AG20443 (cell line): ENCODE results near the gene NCOA7.
"Not testable (repeated sequence)": the region's sequence is repeated elsewhere in the genome, so short reads cannot be mapped to it uniquely, and the experiment has no call there.

ENCODE experiments used
- DNase-seq: peaks from one replicate; pipeline ENCODE4 v3.0.0; 2012; ENCODE audit warnings: low spot score, mixed read lengths

Gene NCOA7

DNA sequence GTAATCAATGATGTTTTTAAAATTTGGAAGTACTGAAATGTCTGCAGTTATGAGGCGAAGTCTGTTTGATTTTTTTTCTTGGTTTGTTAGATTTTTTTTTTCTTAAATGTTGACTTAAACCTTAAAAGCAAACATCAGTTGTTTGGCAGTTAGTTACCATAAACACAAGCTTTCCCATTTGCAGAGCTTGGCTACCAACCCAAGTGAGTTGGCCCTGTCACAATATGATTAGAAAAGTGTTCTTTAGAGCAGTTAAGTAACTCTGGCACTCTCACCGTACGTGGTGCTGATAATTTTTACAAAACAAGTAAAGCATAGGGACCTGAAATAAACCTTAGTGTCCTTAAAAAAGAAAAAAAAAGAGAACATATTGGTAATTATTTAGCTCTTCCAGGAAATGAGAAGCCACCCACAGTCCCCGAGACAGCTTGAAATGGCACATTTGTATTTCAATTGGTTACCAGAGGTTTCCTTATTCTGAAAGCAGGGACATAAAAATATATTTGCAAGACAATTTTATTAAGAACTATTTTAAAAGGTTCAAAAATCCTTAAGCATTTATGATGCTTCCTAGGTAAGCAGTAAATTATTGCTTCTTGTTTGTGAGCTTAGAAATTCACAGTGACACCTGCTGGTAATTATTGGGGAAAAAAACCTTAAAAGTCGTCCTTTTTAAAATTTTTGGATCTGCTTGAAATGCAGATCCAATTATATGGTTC, 37.4 kb upstream of the NCOA7 start:
- DNase-seq: no peak

DNA sequence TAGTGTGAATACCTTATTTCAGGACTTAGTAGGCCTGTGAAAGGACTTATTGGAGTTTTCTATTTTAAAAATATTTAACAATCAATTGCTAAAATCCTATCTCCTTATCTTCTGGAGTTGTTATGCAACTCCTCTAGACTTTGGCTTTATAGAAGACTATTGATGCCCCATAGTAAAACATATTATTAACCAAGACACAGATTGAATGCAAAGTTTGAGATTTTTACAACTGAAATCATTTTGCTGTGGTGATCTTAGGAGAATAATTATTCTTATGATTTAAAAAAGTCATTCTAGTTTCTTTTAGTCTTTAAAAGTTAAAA, 36.9 kb upstream of the NCOA7 start:
- no peak for DNase-seq

DNA sequence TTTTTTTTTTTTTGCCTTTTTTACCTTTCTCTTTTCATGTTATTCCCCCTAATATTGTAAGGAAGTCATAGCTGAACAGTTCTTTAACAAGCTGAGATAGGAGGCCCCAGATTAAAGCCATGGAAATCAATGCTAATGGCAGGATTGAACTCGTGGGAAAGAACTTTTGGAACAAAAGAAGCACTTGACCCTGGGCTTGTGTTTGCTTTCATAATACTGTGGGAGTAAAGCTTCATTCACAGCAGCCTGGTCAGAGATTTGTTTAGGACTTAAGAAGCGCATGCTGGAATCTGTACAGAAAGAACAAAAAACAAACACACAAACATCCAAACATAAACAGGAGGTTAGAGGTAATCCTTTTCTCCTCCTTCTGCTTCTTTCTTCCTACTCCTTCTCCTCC, 36.2 kb upstream of the NCOA7 start:
- no peak for DNase-seq

DNA sequence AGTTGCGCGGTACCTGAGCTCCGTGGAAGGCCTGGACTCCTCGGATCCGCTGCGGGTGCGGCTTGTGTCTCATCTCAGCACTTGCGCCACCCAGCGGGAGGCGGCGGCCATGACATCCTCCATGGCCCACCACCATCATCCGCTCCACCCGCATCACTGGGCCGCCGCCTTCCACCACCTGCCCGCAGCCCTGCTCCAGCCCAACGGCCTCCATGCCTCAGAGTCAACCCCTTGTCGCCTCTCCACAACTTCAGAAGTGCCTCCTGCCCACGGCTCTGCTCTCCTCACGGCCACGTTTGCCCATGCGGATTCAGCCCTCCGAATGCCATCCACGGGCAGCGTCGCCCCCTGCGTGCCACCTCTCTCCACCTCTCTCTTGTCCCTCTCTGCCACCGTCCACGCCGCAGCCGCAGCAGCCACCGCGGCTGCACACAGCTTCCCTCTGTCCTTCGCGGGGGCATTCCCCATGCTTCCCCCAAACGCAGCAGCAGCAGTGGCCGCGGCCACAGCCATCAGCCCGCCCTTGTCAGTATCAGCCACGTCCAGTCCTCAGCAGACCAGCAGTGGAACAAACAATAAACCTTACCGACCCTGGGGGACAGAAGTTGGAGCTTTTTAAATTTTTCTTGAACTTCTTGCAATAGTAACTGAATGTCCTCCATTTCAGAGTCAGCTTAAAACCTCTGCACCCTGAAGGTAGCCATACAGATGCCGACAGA, 31.4 kb upstream of the NCOA7 start:
- DNase-seq: no peak

DNA sequence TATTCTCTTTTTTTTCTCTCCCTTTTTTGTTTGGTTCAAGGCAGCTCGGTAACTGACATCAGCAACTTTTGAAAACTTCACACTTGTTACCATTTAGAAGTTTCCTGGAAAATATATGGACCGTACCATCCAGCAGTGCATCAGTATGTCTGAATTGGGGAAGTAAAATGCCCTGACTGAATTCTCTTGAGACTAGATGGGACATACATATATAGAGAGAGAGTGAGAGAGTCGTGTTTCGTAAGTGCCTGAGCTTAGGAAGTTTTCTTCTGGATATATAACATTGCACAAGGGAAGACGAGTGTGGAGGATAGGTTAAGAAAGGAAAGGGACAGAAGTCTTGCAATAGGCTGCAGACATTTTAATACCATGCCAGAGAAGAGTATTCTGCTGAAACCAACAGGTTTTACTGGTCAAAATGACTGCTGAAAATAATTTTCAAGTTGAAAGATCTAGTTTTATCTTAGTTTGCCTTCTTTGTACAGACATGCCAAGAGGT, 30.8 kb upstream of the NCOA7 start:
- no peak for DNase-seq

DNA sequence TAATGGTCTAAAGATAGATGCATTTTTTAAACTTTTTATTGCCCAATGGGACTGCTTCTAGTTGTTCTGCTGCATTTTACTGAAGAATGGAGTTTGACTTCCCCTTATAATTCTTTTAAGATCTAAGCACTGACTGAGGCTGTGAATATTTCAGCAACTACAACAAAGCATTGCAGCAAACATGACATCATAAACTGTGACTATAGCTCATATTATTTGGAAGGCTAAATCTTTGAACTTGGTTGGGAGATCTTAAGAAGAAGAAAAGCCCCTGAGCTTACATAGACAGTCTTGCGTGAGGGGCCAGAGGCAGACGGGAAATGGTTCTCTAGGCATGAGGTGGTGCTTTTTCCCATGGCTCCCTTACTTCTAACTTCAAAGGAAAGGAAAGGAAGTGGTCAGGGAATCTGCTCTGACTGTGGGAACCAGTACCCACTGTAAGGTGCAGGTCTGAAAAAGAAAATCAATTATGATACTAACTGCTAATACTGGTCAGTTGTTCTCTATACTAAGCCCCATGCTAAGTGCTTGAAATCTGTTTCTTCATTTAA, 26.6 kb upstream of the NCOA7 start:
- DNase-seq: no peak

DNA sequence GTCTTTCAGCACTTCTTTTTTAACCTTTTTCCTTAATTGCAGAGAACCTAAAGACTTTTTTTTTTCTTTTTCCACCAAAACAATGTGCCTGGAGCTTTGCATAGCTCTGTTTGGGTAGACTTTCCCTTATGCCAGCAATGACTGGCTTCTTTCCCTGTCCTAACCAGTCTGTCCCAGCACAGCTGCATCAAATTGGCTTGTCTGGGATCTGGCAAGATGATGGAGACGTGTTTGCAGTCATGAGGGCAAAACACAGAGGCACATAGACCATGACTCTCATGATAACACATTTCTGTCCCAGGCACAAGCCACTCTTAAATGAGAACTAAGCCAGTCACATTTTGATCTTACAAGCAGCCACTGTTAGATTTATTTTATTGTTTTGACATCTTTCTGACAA, 24.8 kb upstream of the NCOA7 start:
- no peak for DNase-seq

DNA sequence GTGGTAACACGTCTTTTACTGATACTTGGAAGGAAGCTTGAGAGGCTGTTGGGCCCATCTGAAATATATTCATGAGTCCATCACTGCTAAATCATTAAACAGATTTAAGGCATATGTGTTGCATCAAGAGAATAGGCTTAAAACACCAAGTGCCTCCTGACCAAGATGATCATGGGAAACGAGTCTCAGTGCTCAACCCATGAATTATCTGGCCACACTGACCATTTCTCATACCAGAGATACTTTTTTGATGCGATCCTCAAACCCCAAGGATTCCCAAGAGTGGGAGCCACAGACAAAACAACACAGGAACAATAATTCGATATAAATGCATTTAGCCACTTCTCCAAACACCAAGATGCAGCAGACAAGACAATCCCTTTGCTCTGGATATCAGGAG, 24.1 kb upstream of the NCOA7 start:
- DNase-seq: no peak

DNA sequence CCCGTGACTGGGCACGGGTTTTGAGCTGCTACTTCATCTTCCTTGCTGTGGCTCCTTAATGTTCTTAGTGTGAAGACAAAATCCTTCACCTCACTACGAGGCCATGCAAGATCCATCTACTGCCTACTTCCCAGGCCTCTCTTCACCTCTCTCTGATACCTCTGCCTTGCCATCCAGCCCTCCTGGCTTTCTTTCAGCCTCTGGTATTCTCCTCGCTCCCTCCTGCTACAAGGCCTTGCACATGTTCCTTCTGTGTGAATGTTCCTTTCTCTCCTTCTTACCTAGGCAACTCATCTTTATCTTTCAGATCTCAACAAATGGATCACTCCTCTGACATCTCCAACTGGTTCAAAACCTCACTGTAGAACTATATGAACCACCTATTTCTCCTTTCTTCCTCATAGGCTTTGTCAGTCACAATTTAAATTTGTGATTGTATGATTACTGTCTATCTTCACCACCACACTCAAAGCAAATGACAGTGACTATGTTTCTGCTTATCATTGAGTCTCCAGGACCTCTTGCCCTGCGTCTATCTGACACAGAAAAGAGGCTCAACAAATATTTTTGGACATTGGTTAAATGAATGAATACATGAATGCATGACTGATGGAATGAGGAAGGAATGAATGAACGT, 21.5 kb upstream of the NCOA7 start:
- DNase-seq: no peak

DNA sequence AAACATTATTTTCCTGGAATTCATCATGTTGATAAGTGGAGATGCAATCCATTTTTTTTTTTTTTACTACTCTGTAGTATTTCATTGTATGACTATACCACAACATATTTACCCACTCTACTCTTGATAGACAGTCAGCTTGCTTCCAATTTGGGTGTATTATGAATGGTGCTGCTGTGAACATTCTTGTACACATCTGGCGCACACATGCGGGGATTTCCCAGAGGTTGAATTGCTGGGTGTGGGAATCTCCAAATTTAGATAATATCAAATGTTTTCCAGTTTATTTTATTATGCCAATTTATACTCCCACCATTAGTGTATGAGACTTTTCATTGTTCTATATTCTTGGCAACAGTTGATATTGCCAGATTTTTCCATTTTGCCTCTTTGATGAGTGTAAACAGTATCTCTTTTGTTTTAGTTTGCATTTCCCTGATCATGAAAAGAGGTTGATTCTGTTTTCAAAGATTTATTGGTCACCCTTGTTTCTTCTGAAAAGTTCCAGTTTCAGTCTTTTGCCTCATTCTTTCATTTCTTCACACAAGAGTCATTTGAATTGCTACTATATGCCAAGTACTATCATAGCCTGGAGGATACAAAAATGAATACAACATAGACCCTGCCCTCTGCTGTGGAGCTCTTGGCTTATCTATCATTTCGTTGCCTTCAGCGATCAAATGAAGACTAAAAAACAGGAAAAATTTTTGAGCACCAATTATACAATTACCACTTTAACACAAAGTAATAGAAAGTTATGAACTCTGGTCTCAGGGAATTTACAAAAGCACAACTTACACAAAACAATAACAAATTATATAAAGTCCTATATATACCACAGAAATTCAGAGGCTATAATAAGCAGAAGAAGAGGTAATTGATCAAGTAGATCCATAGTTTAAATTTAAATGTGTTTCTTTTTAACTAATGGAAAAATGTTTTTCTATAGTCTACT, 17.1 kb upstream of the NCOA7 start:
- DNase-seq: no peak

DNA sequence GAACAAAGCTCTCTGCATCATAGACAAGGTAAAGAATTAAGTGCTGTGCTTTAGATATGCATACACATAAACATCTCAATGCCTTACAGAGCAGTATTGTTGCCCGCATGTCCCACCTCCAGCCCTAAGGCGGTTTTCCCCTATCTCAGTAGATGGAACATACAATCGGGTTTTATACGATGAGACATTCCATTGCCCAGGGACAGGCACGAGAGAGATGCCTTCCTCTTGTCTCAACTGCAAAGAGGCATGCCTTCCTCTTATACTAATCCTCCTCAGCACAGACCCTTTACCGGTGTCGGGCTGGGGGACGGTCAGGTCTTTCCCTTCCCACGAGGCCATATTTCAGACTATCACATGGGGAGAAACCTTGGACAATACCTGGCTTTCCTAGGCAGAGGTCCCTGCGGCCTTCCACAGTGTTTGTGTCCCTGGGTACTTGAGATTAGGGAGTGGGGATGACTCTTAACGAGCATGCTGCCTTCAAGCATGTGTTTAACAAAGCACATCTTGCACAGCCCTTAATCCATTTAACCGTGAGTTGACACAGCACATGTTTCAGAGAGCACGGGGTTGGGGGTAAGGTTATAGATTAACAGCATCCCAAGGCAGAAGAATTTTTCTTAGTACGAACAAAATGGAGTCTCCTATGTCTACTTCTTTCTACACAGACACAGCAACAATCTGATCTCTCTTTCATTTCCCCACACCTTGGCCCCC, 14.5 kb upstream of the NCOA7 start:
- not testable (repeated sequence) for DNase-seq

DNA sequence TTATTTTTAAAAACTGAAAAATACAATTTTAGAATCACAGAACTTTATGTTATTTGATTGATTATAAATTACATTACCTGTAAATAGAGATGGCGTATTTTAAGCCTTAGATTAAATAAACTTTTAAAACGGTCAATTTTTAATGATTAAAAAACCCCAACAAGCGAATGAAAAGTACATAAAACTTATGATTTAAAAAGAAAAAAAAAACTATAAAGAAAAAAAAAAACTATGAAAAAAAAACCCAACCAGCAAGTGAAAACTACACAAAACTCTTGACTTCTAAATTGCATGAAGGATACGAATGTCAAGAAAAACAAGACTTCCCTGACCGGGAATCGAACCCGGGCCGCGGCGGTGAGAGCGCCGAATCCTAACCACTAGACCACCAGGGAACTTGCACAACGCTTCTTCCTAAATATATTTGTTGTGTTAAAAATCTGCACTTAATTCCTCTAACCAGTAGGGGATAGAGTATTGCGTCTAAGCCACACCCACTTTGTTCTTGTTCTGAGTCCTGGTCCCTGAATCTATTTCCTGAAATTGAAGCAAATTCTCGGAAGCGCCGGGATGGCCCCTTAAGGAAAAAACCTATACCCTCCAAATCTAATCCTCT, 10.7 kb upstream of the NCOA7 start:
- peak; percentile 89 for DNase-seq

DNA sequence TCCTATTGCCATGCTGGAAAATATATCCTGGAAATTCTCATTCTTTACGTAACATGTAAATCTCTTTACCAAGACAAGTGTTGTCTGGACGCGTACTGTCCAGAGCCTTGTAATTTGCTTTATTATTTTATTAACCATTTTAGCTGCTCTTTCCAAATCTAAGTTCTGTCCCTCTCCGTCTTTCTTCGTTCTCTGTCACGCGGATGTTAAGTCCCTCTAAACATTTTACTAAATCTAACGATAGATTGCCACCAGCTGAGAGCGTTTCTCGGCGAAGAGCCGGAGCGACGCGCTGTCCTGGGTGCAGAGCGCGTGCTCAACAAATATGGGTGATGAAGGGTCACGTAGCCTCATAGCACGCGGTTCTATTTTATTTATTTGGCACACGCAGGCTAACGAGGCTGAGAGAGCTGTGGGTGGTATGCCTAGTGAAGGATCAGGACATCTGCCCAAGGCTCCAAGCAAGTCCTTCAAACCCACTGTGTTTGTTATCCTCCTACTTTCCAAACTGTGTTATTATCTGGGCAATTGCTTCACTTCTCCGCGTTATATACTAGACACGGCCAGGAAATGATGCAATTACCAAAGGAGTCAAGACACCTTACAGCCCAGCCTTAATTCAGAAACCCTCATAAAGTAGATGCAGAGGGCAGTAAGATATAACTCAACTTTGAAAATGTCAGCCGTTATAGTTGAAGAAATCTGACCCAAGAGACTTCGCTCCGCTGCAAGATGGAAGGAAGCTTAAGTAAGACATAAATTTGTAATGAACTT, 10.0 kb upstream of the NCOA7 start:
- peak; percentile 62 for DNase-seq

DNA sequence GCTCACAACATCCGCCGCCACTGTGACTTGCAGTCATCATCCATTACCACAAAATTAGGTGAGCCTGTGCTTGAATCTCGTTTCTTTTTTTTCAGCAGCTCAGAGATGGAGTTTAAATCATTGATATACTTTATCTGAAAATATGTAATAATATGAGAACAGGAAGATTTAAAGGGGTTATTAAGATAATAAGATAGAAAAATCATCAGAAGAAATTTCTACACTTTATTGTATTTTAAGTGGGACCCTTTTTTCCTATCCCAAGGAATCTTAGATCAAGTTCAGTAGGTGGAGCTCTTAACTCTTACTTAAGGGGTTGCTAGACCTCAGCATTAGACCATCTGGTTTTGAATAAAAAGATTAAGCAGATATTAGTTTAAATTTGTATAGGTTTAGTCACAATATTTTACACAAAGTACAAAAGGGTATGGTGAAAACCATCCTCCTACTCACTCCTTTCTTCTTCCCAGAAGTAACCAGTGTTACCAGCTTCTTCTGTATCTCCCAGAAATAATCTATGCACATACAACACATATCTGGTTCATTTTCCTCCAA, 9.4 kb upstream of the NCOA7 start:
- no peak for DNase-seq

DNA sequence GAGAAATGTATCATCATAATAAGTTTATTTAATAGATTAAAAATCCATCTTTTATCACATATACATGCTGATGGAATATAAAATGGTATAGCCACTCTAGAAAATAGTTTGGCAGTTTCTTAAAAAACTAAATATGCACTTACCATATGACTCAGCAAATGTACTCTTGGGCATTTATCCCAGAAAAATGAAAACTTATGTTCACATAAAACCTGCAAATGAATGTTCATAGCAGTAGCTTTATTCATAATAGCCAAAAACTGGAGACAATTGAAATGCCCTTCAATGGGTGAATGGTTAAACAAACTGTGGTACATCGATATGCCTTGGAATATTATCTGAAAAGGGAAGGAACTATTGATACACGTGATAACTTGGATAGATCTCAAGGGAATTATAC, 6.4 kb upstream of the NCOA7 start:
- no peak for DNase-seq

DNA sequence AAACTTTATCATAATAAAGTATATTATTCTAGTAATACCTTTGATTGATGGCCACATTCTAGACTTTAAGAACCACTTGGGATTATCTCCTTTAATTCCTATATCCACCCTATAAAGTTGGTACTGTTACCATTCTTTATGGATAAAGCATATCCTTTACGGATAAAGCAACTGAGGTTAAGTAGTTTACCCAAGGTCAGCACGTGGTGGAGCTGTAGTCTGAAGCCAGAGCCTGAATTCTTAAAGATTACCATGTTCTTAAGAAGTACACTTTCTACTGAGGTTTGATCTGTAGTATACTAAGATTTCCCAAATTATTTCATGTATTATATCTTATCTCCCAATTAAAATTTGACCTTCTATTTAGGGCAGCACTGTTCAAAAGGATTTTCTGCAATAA, 3.0 kb upstream of the NCOA7 start:
- peak; percentile 23 for DNase-seq

DNA sequence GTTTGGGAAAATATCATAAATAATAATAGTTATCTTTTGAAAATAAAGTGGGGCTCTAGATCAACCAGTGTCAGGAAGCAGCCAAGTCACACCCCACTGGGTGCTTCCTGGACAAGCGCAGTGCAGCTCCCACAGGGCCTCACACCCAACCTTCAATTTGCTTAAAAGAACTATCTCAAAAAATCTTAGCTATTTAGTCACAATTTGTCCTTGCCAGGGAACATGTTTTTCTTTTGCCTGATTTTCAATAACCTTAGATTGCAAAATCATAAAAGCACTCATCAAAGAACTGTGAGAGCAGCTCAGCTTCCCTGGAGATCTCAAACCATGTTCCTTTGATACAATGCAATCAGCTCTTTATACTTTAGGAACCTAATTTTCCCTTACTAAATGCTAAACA, 1.6 kb upstream of the NCOA7 start:
- no peak for DNase-seq

DNA sequence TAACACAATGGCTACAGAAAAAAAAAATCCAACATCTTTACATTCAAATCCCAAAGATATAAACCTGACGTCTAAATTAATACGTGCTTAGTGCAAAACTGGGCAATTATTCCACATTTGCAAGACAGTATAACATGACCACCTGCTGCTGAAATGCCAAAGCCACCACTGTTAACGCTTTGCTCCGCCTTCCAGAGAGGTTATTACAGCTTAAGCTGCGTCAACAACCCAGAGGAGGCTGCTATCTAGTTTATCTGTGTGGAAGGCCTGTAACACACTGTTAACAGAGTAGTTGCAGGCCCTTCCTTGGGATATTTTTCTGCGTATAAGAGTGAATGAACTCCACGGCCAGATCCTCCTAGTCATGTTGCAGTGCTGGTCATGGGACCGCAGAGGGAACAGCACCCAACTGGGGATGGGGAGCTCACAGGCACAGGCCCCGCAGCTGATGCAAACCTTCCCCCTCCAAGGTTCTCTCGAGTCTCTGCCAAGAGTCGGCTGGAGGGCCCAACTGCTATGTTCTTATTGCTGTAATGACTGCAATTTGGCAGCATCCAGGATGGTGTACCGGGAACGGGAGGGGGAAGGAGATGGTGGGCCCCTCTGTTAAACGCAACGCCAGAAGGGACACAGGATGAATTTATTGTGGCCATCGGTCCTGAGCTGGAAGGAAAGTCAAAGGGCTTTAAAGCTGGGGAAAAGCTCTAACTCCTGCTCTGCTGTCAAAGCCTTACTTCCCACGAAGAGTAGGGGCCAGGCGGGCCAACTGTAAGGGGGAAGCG, 993 bp upstream of the NCOA7 start:
- peak; percentile 33 for DNase-seq
